ENCODE data around the gene SLC4A4. TPM values are rescaled to one million over a fixed set of nuclear protein-coding genes. Genes with fewer than 3 reads are reported as not detected.

Gene SLC4A4
- total and polyA plus RNA-seq, 2 of the 8 experiments (the other 6 are each of a cell fraction or from before 2014, with no cell fraction given): 0.67 to 2.8 TPM

DNA sequence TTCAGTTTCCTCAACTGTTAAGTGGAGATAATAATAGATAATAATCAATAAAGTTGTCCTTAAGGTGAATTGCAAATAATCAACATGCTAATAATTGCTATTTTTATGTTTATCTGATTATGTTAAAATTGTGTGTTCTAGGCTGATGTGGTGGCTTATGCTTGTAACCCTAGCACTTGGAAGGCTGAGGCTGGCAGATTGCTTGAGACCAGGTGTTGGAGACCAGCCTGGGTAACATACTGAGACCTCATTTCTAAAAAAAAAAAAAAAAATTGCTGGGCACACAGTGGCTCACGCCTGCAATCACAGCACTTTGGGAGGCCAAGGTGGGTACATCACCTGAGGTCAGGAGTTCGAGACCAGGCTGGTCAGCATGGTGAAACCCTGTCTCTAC lies 269.9 kb downstream of the SLC4A4 start (continued):
- TF ChIP-seq TEAD4 (IDR thresholded peaks at IDR 0.05; ENCODE audit: low read depth, low read length) (no peak), JUN (IDR thresholded peaks at IDR 0.05; ENCODE audit: low read depth, low read length) (no peak), ATF2 (IDR thresholded peaks at IDR 0.05; ENCODE audit: low read length) (no peak)

Measured in H1 (cell line).